ENCODE data around the gene CRCP. TPM values are rescaled to one million over a fixed set of nuclear protein-coding genes. Genes with fewer than 3 reads are reported as not detected.

Gene CRCP
- polyA plus RNA-seq, 2 of the 4 experiments (the other 2 are of a cell fraction): 33.1 to 40.3 TPM

DNA sequence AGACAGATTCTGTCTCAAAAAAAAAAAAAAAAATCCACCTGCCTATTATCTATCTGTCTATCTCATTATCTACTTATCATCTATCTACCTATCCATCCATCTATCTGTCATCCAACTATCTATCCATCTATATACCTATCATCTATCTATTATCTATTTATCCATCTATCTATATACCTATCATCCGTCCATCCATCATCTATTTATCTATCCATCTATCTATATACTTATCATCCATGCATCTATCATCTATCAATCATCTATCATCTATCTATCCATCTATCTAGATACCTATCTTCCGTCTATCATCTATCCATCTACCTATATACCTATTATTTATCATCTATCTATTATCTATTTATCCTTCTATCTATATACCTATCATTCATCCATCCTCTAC, 74.0 kb downstream of the CRCP start:
- Histone ChIP-seq H3K27ac (no peak overlapping the region), H3K4me3 (no peak overlapping the region), H3K9me3 (no peaks in the 10 kb centered on the region), H3K4me1 (no peaks in the 10 kb centered on the region), H3K4me2 (no peak overlapping the region)
- DNase-seq (ENCODE audit: low read depth in 1 of 2, low spot score in 1 of 2): no peak
- TF ChIP-seq MAZ (IDR thresholded peaks at IDR 0.05; ENCODE audit: borderline replicate concordance, low read depth, low read length) (no peak), EP300 (IDR thresholded peaks at IDR 0.05) (no peak), CHD2 (IDR thresholded peaks at IDR 0.05; ENCODE audit: low read length, partially characterized antibody) (no peak), FOSB (CRISPR knock-in tag; IDR thresholded peaks at IDR 0.05) (no peak), E2F6 (IDR thresholded peaks at IDR 0.05; ENCODE audit: borderline replicate concordance, low read depth) (no peak), RARB (CRISPR knock-in tag; IDR thresholded peaks at IDR 0.05) (no peak), RCOR1 (IDR thresholded peaks at IDR 0.05; ENCODE audit: low read depth, low read length) (no peak), ESRRA (IDR thresholded peaks at IDR 0.05; ENCODE audit: borderline replicate concordance, low read length) (no peak), SREBF2 (IDR thresholded peaks at IDR 0.05) (no peak)
- FAIRE-seq: no peak
- ATAC-seq: no peak
- 77% methylated on average over 2 of the region's 2 CpGs for WGBS (ENCODE audit: missing lambda C conversion rate)
- CTCF ChIA-PET: interaction anchor here (0.7 to 1.4 kb wide), 2 partner anchors 10 to 192 kb away, joined by 3 to 5 read pairs; no protein-coding TSS in a partner anchor
- POLR2A ChIA-PET: no interaction called here

GRCh38 chr7:66189695-66190503, 75.3 kb downstream of the CRCP start:
- Histone ChIP-seq H3K4me2 (no peak overlapping the region), H3K9me3 (no peaks in the 10 kb centered on the region), H3K4me1 (no peaks in the 10 kb centered on the region), H3K4me3 (no peak overlapping the region), H3K27ac (no peak overlapping the region)
- no peak for FAIRE-seq
- POLR2A ChIA-PET: interaction anchor here (0.7 kb wide), 1 partner anchor 24 kb away, joined by 3 read pairs; no protein-coding TSS in a partner anchor
- ATAC-seq: no peak
- no peak for DNase-seq (ENCODE audit: low read depth in 1 of 2, low spot score in 1 of 2)
- CTCF ChIA-PET: interaction anchor here (1.2 kb wide), 1 partner anchor 159 kb away, joined by 3 read pairs; no protein-coding TSS in a partner anchor
- WGBS (ENCODE audit: missing lambda C conversion rate): 72% methylated on average over 7 of the region's 7 CpGs
- no peak for TF ChIP-seq EHMT2 (IDR thresholded peaks at IDR 0.05; ENCODE audit: low read depth)
- TF ChIP-seq RCOR1 (IDR thresholded peaks at IDR 0.05; ENCODE audit: low read depth, low read length): no peak
- TF ChIP-seq FOSL2 (IDR thresholded peaks at IDR 0.05): no peak
- TF ChIP-seq FOSL2 (CRISPR knock-in tag; IDR thresholded peaks at IDR 0.05): no peak
- TF ChIP-seq TFCP2L1 (CRISPR knock-in tag; IDR thresholded peaks at IDR 0.05): no peak

DNA sequence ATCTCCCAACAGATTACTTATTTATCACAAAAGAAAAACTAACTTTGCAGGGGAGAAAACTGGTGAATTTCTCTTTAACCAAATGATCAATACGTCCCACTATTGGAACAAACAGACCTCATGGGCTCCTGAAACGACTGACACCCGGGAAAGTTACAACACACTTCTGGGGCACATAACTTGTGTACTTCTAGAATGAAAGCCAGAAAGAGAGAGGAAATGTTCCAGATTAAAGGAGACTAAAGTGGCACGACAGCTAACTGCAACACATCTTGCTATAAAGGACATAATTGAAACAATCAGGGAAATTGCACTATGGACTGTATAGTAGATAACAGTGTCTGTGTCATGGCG, 75.8 kb downstream of the CRCP start:
- Histone ChIP-seq H3K4me2 (no peak overlapping the region), H3K4me3 (no peak overlapping the region), H3K9me3 (no peaks in the 10 kb centered on the region), H3K27ac (no peak overlapping the region), H3K4me1 (no peaks in the 10 kb centered on the region)
- ChIA-PET POLR2A (no interaction called here), CTCF (interaction anchor here (1.2 kb wide), 1 partner anchor 160 kb away, joined by 3 read pairs; no protein-coding TSS in a partner anchor)
- DNase-seq (ENCODE audit: low read depth in 1 of 2, low spot score in 1 of 2) (no peak), FAIRE-seq (no peak), ATAC-seq (no peak)
- TF ChIP-seq RNF2 (IDR thresholded peaks at IDR 0.05; ENCODE audit: borderline replicate concordance, low read depth) (no peak), BHLHE40 (IDR thresholded peaks at IDR 0.05; ENCODE audit: low read depth, low read length) (no peak), RARB (CRISPR knock-in tag; IDR thresholded peaks at IDR 0.05) (no peak), RCOR1 (IDR thresholded peaks at IDR 0.05; ENCODE audit: low read depth, low read length) (no peak), TFCP2L1 (CRISPR knock-in tag; IDR thresholded peaks at IDR 0.05) (no peak), SMC3 (IDR thresholded peaks at IDR 0.05) (no peak), KDM1A (IDR thresholded peaks at IDR 0.05; ENCODE audit: low read depth) (no peak), GATA3 (IDR thresholded peaks at IDR 0.05; ENCODE audit: borderline replicate concordance) (no peak), NFE2L2 (conservative IDR thresholded peaks at IDR 0.05; ENCODE audit: low read length) (no peak), CEBPB (IDR thresholded peaks at IDR 0.05) (no peak), EHF (CRISPR knock-in tag; IDR thresholded peaks at IDR 0.05) (no peak), HES2 (IDR thresholded peaks at IDR 0.05) (no peak), MYC (IDR thresholded peaks at IDR 0.05; ENCODE audit: borderline replicate concordance, low read length) (no peak), CHD2 (IDR thresholded peaks at IDR 0.05; ENCODE audit: low read length, partially characterized antibody) (no peak), CBX8 (IDR thresholded peaks at IDR 0.05) (no peak), MAZ (IDR thresholded peaks at IDR 0.05; ENCODE audit: borderline replicate concordance, low read depth, low read length) (no peak), RAD21 (conservative IDR thresholded peaks at IDR 0.05 in 1 of 2, IDR thresholded peaks at IDR 0.05 in 1 of 2) (no peak), TP53 (CRISPR knock-in tag; IDR thresholded peaks at IDR 0.05) (no peak), MAFK (IDR thresholded peaks at IDR 0.05; ENCODE audit: partially characterized antibody) (no peak)
- TF ChIP-seq, protein P1, sequence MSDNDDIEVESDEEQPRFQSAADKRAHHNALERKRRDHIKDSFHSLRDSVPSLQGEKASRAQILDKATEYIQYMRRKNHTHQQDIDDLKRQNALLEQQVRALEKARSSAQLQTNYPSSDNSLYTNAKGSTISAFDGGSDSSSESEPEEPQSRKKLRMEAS (IDR thresholded peaks at IDR 0.05): no peak
- 52% methylated on average over 5 of the region's 5 CpGs for WGBS (ENCODE audit: missing lambda C conversion rate)

Measured in A549 (cell line).